CD4-positive, alpha-beta T cell treated with Interleukin-15 for 4 hours (primary cell): ENCODE results near the gene ANKRD40.

ENCODE experiments used
- DNase-seq: peaks from one replicate; pipeline ENCODE4 v3.0.0-alpha.2; 2020; ENCODE audit warnings: low spot score

The ANKRD40 gene

GRCh38 chr17:50645748-50646682, 61.7 kb downstream of the ANKRD40 start:
- DNase-seq: no peak
